TTC549 (cell line): ENCODE results near the gene GNAI1.

ENCODE experiments used
- FAIRE-seq: peaks from 2 replicates; lab custom pipeline; 2012; peaks lifted over from hg19 to GRCh38; lab: Jason Lieb, UNC

GNAI1 gene

GRCh38 chr7:80161466-80161865 is 26.8 kb downstream of the GNAI1 start:
- FAIRE-seq, result no peak

DNA sequence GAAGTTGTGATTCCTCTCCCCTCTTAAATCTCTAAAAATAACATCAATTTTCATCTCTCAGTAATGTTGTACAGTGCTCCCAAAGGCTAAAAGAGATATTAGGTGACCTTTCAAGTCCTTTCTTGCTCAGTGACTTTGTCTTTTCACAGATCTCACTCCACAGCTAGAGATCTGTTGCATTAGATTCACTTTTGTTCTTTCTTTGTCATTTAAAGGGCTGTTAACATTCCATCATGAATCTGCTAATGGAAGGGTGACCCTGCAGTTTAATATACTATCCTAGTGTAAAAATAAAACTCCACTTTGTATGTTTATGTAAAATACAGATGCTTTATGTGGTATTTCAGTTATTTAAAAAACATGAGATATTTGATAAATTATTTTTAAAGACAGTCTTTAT is 30.5 kb downstream of the GNAI1 start:
- FAIRE-seq, result no peak

DNA sequence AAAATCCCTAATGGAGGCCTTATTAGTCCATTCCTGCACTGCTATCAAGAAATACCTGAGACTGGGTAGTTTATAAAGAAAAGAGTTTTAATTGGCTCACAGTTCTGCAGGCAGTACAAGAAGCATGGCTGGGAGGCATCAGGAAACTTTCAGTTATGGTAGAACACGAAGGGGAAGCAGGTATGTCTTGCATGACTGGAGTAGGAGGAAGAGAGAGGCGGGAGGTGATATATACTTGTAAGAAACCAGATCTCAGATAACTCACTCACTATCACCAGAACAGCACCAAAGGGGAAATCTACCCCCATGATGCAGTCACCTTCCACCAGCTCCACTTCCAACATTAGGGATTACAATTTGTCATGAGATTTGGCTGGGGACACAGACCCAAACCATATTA is 35.8 kb downstream of the GNAI1 start:
- no peak for FAIRE-seq

DNA sequence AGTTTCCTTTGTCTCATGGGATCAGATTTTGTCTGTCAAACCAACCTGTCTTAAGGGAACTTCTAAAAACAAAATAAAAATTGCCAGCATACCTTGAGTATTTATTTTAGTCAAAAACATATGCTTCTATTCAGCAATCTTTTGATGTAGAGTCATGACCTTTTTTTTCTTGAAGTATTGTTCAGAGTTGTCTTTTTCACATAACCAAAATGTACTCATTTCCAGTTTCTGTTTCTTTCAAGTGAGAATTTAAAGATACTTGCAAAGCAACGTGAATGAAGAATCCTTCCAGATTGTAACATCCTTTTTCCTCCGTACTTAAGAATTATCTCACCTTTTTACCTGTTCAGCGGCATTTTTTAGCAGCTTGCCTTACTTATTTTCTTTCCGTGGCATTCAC is 37.8 kb downstream of the GNAI1 start:
- FAIRE-seq, result no peak

DNA sequence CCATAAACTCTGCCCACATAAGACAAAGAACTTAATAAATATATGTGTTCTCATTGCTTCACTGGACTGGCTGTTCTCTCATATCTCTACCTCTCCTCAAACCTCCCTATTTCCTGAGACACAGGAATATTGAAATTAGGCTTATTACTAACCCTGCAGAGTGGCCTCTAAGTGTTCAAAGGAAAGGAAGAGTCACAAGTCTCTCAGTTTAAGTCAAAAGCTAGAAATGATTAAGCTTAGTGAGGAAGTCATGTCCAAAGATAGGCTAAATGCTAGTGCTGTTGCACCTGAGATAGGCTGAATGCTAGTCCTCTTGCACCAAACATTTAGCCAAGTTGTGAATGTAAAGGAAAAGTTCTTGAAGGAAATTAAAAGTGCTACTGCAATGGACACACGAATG is 41.1 kb downstream of the GNAI1 start:
- FAIRE-seq, result no peak

- no peak for FAIRE-seq
These were observed 46.8 kb downstream of the GNAI1 start for GRCh38 chr7:80181411-80181810.

GRCh38 chr7:80182630-80183276 is 48.1 kb downstream of the GNAI1 start:
- no peak for FAIRE-seq

DNA sequence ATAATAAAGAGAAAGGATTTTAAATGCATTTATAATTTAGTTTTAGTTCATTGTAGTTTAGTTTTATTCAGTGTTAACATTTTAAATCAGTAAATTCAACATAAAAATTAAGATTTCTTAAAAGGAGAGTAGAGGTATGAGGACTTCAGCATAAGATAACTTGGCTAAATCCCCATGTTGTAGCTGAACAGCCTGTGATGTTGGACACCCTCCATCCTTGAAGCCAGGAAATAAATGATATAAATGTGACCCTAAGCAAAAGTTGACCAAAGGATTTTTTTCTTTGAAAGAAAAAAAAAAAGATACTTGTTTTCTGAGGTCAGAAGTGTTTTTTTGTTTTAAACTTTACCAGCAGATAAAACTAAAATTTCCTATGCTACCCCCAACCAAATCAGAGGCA is 48.7 kb downstream of the GNAI1 start:
- no peak for FAIRE-seq

DNA sequence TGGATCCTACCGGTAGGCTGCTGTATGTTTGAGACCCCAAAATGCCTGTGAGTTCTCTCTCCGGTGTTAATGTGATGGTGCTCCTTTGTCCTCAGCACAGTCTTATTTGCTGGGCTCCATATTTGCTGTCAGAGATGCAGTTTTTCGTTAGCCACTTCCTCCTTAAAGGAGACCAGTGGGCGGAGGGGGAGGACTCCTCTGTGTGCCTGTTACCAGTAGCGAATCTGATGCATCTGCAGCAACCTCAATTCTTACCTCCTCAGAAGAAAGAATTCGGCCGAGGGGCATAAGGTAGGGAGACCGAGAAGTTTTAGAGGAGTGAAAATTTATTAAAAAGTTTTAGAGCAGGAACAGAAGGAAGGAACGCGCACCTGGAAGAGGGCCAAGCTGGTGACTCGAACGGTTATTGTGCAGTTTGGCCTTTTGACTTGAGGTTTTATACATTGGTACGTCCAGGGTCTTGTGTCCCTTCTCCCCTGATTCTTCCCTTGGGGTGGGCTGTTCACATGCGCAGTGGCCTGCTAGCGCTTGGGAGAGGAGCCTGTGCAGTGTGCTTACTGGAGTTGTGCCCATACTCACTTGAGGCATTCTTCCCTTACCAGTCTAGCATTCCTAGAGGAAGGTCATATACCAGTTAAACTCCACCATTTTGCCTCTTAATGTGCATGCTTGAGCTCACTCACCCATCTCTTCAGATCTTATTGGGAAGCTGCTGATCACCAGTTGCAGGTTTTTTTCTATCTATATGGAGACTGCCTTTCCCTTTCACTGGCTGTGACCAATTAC is 49.5 kb downstream of the GNAI1 start:
- FAIRE-seq, result no peak

- FAIRE-seq, result no peak
These were observed 50.1 kb downstream of the GNAI1 start for GRCh38 chr7:80184693-80185092.

GRCh38 chr7:80185571-80185970 is 50.9 kb downstream of the GNAI1 start:
- FAIRE-seq, result no peak

DNA sequence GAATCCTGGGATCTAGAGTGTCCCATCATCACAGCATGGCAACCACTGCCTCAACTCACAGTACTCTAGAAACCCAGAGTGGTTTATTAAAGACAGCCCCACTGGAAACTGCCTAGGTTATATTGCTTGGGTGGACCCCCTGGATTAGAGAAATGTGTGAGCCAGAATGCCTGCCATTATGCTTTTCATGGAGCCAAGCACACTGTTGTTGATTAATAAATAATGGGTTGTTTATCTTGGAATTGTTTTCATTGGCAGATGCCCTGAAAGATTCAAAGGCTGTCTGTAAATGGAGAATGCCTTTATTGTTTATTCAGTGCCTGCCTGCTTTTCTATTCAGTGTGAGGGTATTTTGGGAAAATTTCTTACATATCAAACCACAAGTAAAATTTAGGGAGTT is 52.1 kb downstream of the GNAI1 start:
- FAIRE-seq, result no peak

GRCh38 chr7:80187279-80187678 is 52.6 kb downstream of the GNAI1 start:
- FAIRE-seq, result no peak

DNA sequence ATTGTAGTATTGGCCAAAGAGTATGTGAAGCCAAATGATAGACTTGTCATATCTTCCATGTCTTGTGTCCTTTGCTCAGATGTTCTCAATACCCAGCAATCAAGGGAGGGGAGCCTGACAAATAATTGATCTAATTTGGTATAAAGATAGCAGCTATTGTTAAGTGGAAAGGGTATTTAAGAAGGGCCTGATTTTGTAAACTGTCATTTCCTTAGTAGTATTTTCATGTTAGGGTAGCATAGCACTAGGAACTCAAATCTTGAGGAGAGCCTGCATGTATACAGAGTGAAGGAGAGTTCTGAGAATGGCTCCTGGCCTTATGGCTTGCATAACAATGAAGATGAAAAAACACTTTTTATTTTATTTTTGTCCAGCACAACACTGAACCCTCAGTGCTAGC is 53.1 kb downstream of the GNAI1 start:
- FAIRE-seq, result no peak

- FAIRE-seq, result no peak
These were observed 55.0 kb downstream of the GNAI1 start for GRCh38 chr7:80189638-80190037.

DNA sequence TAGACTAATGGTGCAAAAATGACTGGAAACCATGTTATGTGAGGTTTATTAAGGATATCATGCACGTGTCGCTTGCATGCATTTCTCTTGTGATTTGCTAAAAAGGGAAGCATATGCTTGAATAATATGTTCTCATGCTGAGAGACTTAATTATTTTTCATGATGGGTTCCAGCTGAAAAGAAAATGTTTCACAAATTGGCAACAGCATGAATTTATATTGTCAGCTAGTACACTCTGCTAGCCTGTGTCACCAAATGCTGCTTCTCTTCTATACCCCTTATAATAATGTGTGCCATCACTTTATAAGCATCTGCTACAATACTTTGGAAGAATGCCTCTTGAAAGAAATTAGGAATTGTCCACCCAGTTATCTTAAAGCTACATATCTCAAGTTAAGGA is 63.0 kb downstream of the GNAI1 start:
- no peak for FAIRE-seq

DNA sequence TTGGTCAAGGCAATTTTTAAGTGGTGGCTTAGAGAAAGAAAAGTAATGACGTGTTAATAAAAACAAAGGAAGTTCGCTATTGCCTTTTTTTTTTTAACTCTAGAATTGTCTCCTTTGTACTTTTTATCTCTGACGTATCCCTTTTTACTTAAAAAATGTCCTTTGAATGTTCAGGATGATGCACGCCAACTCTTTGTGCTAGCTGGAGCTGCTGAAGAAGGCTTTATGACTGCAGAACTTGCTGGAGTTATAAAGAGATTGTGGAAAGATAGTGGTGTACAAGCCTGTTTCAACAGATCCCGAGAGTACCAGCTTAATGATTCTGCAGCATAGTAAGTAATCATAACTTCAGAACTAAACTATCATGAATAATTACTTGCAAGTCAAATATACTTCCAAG is 64.4 kb downstream of the GNAI1 start:
- FAIRE-seq, result no peak

- no peak for FAIRE-seq
These were observed 69.8 kb downstream of the GNAI1 start for GRCh38 chr7:80204454-80204853.

GRCh38 chr7:80204919-80205318 is 70.3 kb downstream of the GNAI1 start:
- no peak for FAIRE-seq

DNA sequence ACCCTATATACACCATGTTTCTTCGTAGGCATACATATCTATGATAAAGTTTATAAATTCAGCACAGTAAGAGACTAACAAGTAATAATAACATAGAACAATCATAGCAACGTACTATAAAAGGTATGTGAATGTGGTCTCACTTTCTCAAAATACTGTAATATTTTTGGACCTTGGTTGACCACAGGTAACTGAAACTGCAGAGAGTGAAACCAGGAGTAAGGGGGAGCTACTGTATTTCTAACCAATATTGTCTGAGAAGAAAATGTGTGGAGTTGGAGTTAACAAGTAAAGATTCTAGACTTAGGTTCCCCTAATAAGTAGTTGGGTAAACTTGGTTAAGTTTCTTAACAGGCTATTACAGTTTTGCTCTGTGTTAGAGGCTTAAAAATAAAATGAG is 72.1 kb downstream of the GNAI1 start:
- no peak for FAIRE-seq

DNA sequence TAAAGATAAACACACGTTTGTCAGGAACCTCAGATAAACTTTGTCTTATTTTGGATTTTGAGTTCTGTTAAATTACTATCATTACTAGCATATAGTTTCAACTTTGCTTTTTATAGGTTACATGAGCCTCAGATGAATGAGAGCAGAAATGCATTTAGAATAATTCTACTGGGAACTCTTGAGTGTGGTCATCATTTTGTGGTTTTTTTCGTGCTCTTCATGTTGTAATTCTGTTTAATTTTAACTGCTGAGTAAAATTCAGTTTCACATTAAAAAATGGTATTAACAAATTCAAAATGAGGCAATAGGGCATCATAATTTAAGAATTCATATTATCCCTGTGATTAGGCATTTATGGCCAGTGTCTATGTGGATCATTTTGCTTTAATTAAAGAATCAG is 72.9 kb downstream of the GNAI1 start:
- no peak for FAIRE-seq

DNA sequence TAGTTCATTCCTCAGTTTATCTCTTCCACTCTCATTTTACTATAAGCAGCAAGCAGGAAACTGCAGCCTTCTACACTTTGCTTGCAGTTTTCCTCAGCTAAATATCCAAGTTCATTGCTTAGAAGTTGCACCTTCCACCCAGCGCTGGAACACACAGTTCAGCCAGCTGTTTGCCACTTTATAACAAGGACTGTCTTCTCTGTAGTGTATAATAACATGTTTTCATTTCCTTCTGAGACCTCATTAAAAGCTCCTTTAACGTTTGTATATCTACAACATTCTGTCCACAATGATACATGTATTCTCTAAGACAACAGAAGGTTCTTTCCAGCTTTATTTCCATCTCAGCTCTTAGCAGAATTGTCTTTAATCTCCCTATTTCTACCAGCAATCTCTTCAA is 74.1 kb downstream of the GNAI1 start:
- FAIRE-seq, result no peak

DNA sequence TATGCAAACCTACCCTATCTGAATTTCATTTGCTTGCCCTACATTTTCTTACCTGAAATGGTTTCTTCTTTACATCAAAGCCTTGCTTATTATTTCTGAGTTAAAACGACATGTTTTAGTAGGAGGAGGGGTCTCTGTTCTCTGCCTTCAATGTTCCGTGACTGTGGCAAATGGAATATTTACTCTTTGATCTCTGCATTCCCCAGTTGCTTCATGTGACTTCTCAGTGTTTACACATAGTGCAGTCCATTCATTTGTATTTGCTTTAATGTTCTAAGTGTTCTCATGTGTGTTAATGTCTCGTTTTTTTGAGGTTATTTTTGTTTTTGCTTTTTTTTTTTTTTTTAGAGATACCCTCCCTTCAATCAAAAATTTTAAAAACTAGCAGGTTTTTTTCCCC is 75.8 kb downstream of the GNAI1 start:
- no peak for FAIRE-seq

- no peak for FAIRE-seq
These were observed 79.2 kb downstream of the GNAI1 start for GRCh38 chr7:80213814-80214213.
